ENCODE measurements around the gene RSRC1.

The RSRC1 gene

DNA sequence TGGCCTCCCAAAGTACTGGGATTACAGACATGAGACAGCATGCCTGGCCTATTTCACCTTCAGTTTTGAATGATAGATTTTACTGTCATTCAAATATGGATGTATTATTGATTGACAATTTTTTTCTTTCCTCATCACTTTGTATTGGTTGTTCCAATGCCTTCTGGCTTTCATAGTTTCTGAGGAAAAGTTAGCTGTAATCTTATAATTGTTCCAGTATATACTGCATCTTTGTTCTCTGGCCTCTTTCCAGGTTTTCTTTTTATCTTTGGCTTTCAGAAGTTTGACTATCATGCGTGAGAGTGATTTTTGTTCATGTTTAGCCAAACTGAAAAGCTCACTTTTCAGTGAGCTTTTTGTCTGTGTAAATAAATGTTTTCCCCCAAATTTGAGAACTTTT, 157.1 kb downstream of the RSRC1 start:
- Histone ChIP-seq H3K9me3 (ENCODE audit: control insufficient read depth, insufficient read depth, low read length) (peaks cover 14% of the 10 kb centered on the region; the same call in 1 of the 2 replicates), H3K27ac (ENCODE audit: low read depth, low read length) (no peak overlapping the region), H3K9me2 (replicated peaks; ENCODE audit: control insufficient read depth, low read length) (no peaks in the 10 kb centered on the region), H3K4me1 (ENCODE audit: control insufficient read depth, low read length) (no peaks in the 10 kb centered on the region), H3K4me2 (ENCODE audit: low read length) (no peak overlapping the region), H4K20me1 (ENCODE audit: control insufficient read depth, insufficient read depth, low read depth, low read length) (no peaks in the 10 kb centered on the region), H3F3A (ENCODE audit: control insufficient read depth, insufficient read depth) (no peaks in the 10 kb centered on the region), H3K27me3 (ENCODE audit: control insufficient read depth, low read length) (no peaks in the 10 kb centered on the region), H3K36me3 (ENCODE audit: control insufficient read depth, low read length) (peaks cover 9% of the 10 kb centered on the region), H3K79me2 (ENCODE audit: control insufficient read depth, low read length) (peaks cover 16% of the 10 kb centered on the region), H3K4me3 (ENCODE audit: low read length) (no peak overlapping the region)
- no peak for TF ChIP-seq EZH2phosphoT487 (IDR thresholded peaks at IDR 0.05; ENCODE audit: borderline replicate concordance, low read length)
- TF ChIP-seq, protein P1, sequence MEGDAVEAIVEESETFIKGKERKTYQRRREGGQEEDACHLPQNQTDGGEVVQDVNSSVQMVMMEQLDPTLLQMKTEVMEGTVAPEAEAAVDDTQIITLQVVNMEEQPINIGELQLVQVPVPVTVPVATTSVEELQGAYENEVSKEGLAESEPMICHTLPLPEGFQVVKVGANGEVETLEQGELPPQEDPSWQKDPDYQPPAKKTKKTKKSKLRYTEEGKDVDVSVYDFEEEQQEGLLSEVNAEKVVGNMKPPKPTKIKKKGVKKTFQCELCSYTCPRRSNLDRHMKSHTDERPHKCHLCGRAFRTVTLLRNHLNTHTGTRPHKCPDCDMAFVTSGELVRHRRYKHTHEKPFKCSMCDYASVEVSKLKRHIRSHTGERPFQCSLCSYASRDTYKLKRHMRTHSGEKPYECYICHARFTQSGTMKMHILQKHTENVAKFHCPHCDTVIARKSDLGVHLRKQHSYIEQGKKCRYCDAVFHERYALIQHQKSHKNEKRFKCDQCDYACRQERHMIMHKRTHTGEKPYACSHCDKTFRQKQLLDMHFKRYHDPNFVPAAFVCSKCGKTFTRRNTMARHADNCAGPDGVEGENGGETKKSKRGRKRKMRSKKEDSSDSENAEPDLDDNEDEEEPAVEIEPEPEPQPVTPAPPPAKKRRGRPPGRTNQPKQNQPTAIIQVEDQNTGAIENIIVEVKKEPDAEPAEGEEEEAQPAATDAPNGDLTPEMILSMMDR (IDR thresholded peaks at IDR 0.05; ENCODE audit: low read depth, low read length, poor library complexity, severe bottlenecking): no peak

- Histone ChIP-seq H3K9me3 (ENCODE audit: control insufficient read depth, insufficient read depth, low read length) (peaks cover 14% of the 10 kb centered on the region; the same call in 1 of the 2 replicates), H3K27me3 (ENCODE audit: control insufficient read depth, low read length) (no peaks in the 10 kb centered on the region), H3K36me3 (ENCODE audit: control insufficient read depth, low read length) (peaks cover 14% of the 10 kb centered on the region), H4K20me1 (ENCODE audit: control insufficient read depth, insufficient read depth, low read depth, low read length) (no peaks in the 10 kb centered on the region), H3K4me2 (ENCODE audit: low read length) (no peak overlapping the region), H3K79me2 (ENCODE audit: control insufficient read depth, low read length) (peaks cover under 1% of the 10 kb centered on the region), H3F3A (ENCODE audit: control insufficient read depth, insufficient read depth) (no peaks in the 10 kb centered on the region), H3K4me1 (ENCODE audit: control insufficient read depth, low read length) (no peaks in the 10 kb centered on the region), H3K4me3 (ENCODE audit: low read length) (no peak overlapping the region), H3K27ac (ENCODE audit: low read depth, low read length) (no peak overlapping the region), H3K9me2 (replicated peaks; ENCODE audit: control insufficient read depth, low read length) (no peaks in the 10 kb centered on the region)
- no peak for TF ChIP-seq EZH2phosphoT487 (IDR thresholded peaks at IDR 0.05; ENCODE audit: borderline replicate concordance, low read length)
- TF ChIP-seq, protein P1 (IDR thresholded peaks at IDR 0.05; ENCODE audit: low read depth, low read length, poor library complexity, severe bottlenecking): no peak
Measured at GRCh38 chr3:158269942-158270341, 160.1 kb downstream of the RSRC1 start.

GRCh38 chr3:158272081-158272480, 162.2 kb downstream of the RSRC1 start:
- TF ChIP-seq EZH2phosphoT487 (IDR thresholded peaks at IDR 0.05; ENCODE audit: borderline replicate concordance, low read length): no peak
- TF ChIP-seq, protein P1 (IDR thresholded peaks at IDR 0.05; ENCODE audit: low read depth, low read length, poor library complexity, severe bottlenecking): no peak

More at GRCh38 chr3:158272081-158272480, 162.2 kb downstream of the RSRC1 start:
- Histone ChIP-seq H3K27ac (ENCODE audit: low read depth, low read length) (no peak overlapping the region), H3K9me2 (replicated peaks; ENCODE audit: control insufficient read depth, low read length) (no peaks in the 10 kb centered on the region), H3F3A (ENCODE audit: control insufficient read depth, insufficient read depth) (no peaks in the 10 kb centered on the region), H3K27me3 (ENCODE audit: control insufficient read depth, low read length) (no peaks in the 10 kb centered on the region), H3K4me2 (ENCODE audit: low read length) (no peak overlapping the region), H3K4me3 (ENCODE audit: low read length) (no peak overlapping the region), H3K4me1 (ENCODE audit: control insufficient read depth, low read length) (no peaks in the 10 kb centered on the region), H3K9me3 (ENCODE audit: control insufficient read depth, insufficient read depth, low read length) (peaks cover 8% of the 10 kb centered on the region; the same call in 1 of the 2 replicates), H3K36me3 (ENCODE audit: control insufficient read depth, low read length) (peaks cover 8% of the 10 kb centered on the region), H4K20me1 (ENCODE audit: control insufficient read depth, insufficient read depth, low read depth, low read length) (no peaks in the 10 kb centered on the region), H3K79me2 (ENCODE audit: control insufficient read depth, low read length) (no peaks in the 10 kb centered on the region)

Data from DOHH2 (cell line).